Limb (tissue), 2 donors: ENCODE results near the gene ALDH1A3.

ENCODE experiments used
- DNase-seq, 2 donors: peaks; one replicate each; pipeline ENCODE4 v3.0.0-alpha.2; 2016; ENCODE audit errors: extremely low spot score in 2 of 2

Gene ALDH1A3

GRCh38 chr15:100881573-100882336, 2.1 kb downstream of the ALDH1A3 start:
- no peak for DNase-seq

- DNase-seq = no peak
Measured at GRCh38 chr15:100885116-100885515, 5.5 kb downstream of the ALDH1A3 start.

- no peak for DNase-seq
Measured at GRCh38 chr15:100885811-100886210, 6.2 kb downstream of the ALDH1A3 start.

- no peak for DNase-seq
Measured at GRCh38 chr15:100887211-100887913, 7.7 kb downstream of the ALDH1A3 start.

- peak; percentile 50 to 59 for DNase-seq
Measured at GRCh38 chr15:100889385-100890050, 9.9 kb downstream of the ALDH1A3 start.

GRCh38 chr15:100890051-100890720, 10.6 kb downstream of the ALDH1A3 start:
- DNase-seq = no peak

GRCh38 chr15:100890850-100891249, 11.2 kb downstream of the ALDH1A3 start:
- no peak for DNase-seq

GRCh38 chr15:100891307-100892012, 11.8 kb downstream of the ALDH1A3 start:
- DNase-seq = no peak

- DNase-seq = no peak
Measured at GRCh38 chr15:100892013-100892355, 12.4 kb downstream of the ALDH1A3 start.

- DNase-seq = no peak
Measured at GRCh38 chr15:100893261-100893963, 13.8 kb downstream of the ALDH1A3 start.

- DNase-seq = no peak
Measured at GRCh38 chr15:100893964-100894295, 14.3 kb downstream of the ALDH1A3 start.

GRCh38 chr15:100895721-100896120, 16.1 kb downstream of the ALDH1A3 start:
- no peak for DNase-seq

- no peak for DNase-seq
Measured at GRCh38 chr15:100897221-100898151, 17.9 kb downstream of the ALDH1A3 start.

GRCh38 chr15:100898152-100898490, 18.5 kb downstream of the ALDH1A3 start:
- DNase-seq = no peak

GRCh38 chr15:100898661-100899462, 19.2 kb downstream of the ALDH1A3 start:
- DNase-seq = no peak

GRCh38 chr15:100899601-100900000, 20.0 kb downstream of the ALDH1A3 start:
- no peak for DNase-seq

GRCh38 chr15:100900136-100900794, 20.6 kb downstream of the ALDH1A3 start:
- DNase-seq = no peak

- no peak for DNase-seq
Measured at GRCh38 chr15:100900795-100901169, 21.2 kb downstream of the ALDH1A3 start.

GRCh38 chr15:100901296-100901695, 21.7 kb downstream of the ALDH1A3 start:
- DNase-seq = no peak
